HG02571 (cell line): Measurements from ENCODE around the gene TMEM87B.
"Not testable (repeated sequence)": the region's sequence is repeated elsewhere in the genome, so short reads cannot be mapped to it uniquely, and the experiment has no call there.

ENCODE experiments used
- ATAC-seq: cut with Tn5 transposase; IDR thresholded peaks from one replicate; pipeline ENCODE4 v1.9.1; 2021; ENCODE audit warnings: mild to moderate bottlenecking, moderate library complexity; ENCODE audit not compliant: unreplicated experiment

The TMEM87B gene

DNA sequence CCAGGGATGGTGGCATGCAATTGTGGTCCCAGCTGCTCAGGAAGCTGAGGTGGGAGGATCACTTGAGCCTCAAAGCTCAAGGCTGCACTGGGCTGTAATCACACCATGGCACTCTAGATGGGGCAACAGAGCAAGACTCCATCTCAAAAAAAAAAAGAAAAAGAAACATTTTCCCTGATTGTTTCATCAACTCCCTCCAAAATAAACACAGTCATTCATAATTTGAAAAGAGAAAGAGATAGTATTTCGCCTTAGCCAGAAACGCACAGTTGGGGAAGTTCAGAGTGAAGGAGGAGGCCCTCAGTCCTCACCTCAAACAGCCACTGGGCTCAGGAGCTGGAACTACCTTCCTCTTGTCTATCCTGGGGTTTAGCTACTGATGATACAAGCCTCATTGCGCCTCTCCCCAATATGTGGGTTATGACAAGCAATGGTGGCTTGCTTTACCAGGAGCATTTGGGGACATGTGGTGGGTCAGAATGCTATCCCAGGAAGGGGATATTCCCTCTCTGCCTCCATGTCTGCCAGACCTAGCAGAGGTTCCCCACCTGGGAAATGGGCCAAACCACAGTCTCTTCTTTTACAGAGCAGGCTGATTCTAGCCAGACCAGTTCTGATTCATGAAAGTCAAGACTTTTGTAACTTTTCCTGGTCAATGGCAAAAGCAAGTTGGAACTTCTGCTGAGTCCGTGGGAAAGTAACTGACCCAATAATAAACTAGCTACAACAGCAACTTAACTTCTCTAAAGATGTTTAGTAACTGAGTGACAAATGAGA, 22.2 kb upstream of the TMEM87B start:
- ATAC-seq = no peak

DNA sequence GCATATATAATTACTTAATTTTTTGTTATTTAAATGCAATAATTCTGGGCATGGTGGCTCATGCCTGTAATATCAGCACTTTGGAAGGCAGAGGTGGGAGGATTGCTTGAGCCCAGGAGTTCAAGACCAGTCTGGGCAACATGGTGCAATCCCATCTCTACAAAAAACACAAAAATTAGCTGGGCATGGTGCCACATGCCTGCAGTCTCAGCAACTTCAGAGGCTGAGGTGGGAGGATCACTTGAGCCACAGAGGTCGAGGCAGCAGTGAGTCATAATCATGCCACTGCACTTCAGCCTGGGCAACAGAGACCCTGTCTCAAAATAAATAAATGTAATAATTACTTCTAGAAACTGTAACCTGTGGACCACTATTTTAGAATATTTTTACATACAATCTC, 21.5 kb upstream of the TMEM87B start:
- ATAC-seq = no peak

- no peak for ATAC-seq
Observed at GRCh38 chr2:112034924-112035323, 20.1 kb upstream of the TMEM87B start.

GRCh38 chr2:112035786-112036185, 19.3 kb upstream of the TMEM87B start:
- ATAC-seq = no peak

DNA sequence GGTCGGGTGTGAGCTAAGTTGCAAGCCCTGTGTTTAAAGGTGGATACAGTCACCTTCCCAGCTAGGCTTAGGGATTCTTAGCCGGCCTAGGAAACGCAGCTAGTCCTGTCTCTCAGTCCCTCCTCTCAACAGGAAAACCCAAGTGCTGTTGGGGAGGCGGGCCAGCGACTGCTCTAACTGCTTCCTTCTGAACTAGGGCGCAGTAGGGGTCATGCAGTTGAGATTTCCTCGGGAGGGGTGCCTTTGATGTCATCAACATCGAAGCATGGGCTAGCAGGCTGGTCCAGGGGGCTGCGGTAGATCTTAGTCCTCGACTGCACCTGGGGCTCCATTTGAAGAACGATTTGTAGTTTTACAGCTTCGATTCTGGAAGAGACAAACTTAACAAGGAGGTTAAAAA, 15.5 kb upstream of the TMEM87B start:
- not testable (repeated sequence) for ATAC-seq

- not testable (repeated sequence) for ATAC-seq
Observed at GRCh38 chr2:112040066-112040465, 15.0 kb upstream of the TMEM87B start.

- not testable (repeated sequence) for ATAC-seq
Observed at GRCh38 chr2:112041460-112041859, 13.6 kb upstream of the TMEM87B start.

DNA sequence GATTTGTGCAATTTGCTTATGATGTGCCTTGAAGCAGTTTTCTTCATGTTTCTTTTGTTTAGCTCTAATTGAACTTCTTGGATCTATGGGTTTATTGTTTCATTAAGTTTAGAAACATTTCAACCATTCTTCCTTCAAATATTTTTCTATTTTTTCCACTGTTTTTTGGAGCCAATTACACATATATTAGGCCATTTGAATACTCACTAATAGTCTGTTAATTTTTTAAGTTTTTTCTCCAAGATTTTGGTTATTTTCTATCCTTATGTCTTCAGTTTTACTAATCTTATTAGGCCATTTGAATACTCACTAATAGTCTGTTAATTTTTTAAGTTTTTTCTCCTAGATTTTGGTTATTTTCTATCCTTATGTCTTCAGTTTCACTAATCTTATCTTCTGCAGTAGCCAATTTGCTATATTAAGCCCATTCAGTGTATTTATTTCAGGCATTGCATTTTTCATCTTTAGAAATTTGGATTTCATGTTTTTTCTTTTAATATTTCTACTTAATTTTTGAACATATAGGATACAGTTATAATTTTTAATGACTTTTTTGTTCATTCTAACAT, 9.5 kb upstream of the TMEM87B start:
- no peak for ATAC-seq

- no peak for ATAC-seq
Observed at GRCh38 chr2:112046231-112046630, 8.8 kb upstream of the TMEM87B start.

GRCh38 chr2:112047537-112048235, 7.4 kb upstream of the TMEM87B start:
- ATAC-seq = no peak

DNA sequence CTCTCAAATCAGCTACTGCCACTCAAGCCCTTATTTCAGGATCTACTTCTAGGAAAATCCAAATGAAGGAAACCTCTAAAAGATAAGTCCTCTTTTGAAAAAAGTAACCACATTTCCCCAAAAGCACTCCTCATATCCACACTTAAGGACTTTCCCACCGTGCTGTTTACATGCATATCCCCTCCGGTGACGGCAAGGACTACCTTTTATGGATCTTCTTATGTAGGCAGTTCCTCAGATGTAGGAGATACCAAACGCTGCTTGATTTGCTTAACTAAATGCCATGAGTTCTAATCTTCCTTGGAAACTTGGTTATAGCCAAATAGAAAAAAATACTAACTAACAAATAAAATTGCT, 6.9 kb upstream of the TMEM87B start:
- ATAC-seq = no peak

DNA sequence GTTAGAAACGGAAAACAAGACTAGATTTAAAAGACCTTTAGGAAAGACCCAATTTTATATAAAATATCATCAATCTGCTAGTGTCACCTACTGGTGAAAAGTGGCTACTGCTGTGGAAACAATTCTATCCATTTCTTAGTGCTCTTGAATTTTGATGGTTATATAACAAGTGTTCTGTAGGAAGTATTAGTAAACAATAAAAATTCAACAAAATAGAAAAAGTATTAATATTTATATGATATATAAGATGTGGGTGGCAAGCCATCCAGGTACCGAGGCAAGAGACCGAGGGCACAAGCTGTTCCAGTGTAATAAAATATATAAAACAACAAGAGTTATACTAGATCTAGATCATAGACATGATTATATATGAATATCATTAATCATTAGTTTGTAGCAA, 6.2 kb upstream of the TMEM87B start:
- ATAC-seq = no peak

DNA sequence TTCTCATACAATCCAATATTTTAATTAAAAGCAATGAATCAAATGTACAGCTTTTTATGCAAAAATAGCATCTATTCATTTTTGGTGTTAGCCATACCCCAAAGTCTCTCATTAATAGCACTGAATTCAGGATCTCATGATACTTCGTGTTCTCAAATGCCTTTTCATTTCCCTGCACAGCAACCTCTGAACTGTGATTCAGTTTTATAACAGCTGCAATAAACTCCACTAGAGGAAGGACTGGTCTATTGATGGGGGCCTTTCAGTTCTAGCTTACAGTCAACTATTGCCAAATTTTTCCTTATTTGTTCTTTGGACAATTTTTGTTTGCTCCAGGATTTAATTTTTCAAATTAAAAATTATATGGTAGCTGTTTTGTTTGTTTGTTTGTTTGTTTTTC, 4.8 kb upstream of the TMEM87B start:
- ATAC-seq = no peak

DNA sequence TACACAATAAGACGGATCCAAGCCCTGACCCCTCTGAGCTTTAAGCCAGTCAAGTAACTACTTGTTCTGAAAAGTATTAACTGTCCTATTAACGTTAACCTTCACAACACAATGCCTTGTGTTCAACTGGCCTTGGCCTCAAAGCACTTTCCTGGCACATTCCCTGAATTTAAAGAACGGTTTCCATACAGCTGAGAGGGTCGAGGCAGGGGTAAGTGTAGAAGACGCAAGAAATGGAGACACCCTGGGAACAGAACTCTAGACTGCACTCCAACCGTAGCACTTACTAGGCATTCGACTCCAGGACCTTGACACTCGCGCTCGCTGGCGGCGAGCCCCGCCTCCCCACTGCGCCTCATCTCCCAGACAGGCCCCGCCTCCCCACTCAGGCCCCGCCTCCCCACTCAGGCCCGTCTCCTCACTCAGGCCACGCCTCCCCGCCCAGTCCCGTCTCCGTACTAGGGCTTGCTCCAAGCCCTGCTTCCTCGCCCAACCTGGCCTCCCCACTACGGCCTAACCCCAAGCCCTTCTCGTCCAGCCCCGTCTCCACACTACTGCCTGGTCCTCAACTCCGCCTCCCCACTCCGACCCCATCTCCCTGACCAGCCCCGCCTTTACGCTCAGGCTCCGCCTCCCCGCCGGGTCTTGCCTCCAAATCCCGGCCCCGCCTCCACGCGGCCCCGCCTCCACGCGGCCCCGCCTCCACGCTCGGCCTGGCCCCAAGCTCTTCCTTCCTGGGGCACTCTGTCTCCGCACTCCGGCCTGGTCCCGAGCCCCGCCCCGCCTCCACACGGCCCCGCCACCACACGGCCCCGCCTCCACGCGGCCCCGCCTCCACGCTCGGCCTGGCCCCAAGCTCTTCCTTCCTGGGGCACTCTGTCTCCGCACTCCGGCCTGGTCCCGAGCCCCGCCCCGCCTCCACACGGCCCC, 887 bp upstream of the TMEM87B start:
- ATAC-seq = peak; percentile 55

GRCh38 chr2:112055730-112056625, 909 bp downstream of the TMEM87B start:
- ATAC-seq = no peak

DNA sequence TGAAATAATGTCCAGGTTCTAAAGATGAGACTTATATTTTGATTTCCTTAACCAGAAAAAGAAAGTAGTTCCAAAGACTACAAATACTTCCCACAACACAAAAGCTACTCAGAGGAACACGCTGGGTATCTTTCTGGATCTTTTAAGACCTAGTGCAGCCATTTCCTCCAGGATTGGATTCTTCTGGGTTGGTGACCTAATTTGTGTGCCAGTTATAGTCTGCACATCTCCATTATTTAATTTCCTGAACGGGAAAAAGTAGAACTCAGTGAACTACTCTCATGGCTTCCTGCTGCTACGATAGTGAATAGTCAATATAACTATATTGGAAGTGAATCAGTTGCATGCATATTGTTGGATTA, 1.5 kb downstream of the TMEM87B start:
- no peak for ATAC-seq

GRCh38 chr2:112059671-112060070, 4.6 kb downstream of the TMEM87B start:
- no peak for ATAC-seq

DNA sequence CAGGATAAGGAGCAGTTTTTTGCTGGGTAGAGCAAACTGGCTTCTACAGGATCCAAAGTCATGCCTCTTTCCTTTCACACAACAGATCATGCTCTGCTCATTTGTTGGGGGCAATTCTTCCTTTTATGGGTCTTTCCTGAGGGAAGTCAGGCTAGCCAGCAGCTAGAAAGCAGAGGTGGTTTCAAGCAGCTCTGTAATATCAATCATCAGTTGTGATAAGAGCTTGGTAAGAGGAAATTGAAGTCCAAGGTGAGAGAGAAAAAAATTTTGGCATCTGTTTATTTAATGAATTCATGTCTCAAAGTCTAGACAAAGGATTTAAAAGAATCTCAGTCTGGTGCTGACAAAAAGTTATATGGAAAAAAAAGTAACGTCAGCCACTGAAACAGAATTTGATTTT, 6.2 kb downstream of the TMEM87B start:
- no peak for ATAC-seq

DNA sequence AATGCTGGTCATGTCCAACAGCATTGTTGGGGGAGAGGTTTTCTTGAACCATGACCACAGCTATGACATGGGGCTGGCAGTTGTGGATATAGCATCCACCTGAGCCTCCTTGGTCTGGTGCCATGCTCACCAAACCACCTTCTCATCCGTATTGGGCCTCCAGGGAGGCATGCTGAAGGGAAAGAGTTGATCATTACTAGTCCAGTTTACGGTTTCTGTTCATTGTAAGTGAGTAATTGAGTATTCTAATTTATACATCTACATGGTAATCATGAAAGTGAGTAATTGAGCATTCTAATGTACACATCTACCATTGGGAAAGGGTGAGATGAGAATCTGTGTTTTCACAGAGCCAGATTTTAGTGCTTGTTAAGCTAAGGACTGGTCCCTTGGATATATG, 6.8 kb downstream of the TMEM87B start:
- no peak for ATAC-seq

DNA sequence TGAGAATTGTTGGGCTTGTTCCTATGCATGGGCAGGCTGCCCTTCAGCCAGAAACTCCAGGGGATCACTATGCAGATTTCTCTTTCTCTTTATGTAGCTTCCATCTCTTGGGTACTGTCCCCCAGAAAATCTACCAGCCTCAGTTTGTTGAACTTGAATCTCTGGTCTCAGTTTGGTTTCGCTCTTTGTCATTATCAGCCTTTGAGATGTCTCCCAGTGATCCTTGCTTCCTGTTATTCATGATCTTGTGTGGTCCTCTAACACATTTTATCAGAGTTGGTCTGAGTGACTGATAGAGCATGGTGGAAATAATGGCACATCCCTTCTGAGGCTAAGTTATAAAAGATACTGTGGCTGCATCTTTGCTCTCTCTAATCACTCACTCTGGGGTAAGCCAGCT, 7.8 kb downstream of the TMEM87B start:
- ATAC-seq = no peak
